DND-41 (cell line): Measurements from ENCODE around the gene SCLT1.

Source experiments
- ATAC-seq: fragments of 200-7000 bp; cut with Tn5 transposase; 3 replicates; pipeline ENCODE4 v1.9.1; 2021; ENCODE audit warnings: low read depth; ENCODE audit not compliant: insufficient read depth
- DNase-seq: peaks from one replicate; pipeline ENCODE4 v3.0.0-alpha.2; 2020
- H2AFZ ChIP-seq: 2 replicates; pipeline ENCODE4 v1.6.0; 2012; ENCODE audit warnings: low read depth, low read length
- H3K27ac ChIP-seq: 2 replicates; pipeline ENCODE4 v1.5.1; 2012; ENCODE audit warnings: low read length, inconsistent platforms
- H3K27me3 ChIP-seq: fragments of 200-600 bp; sonication (generic); 2 replicates; pipeline ENCODE4 v1.6.0; 2012; ENCODE audit warnings: low read length, mild to moderate bottlenecking, inconsistent platforms; ENCODE audit not compliant: insufficient read depth, poor library complexity
- H3K36me3 ChIP-seq: 2 replicates; pipeline ENCODE4 v1.5.1; 2012; ENCODE audit warnings: low read length, inconsistent platforms; ENCODE audit not compliant: insufficient read depth
- H3K4me1 ChIP-seq: 2 replicates; pipeline ENCODE4 v1.5.1; 2012; ENCODE audit warnings: mild to moderate bottlenecking, low read length; ENCODE audit not compliant: insufficient read depth
- H3K4me2 ChIP-seq: 2 replicates; pipeline ENCODE4 v1.6.0; 2012; ENCODE audit warnings: mild to moderate bottlenecking, moderate library complexity, low read length, inconsistent platforms; ENCODE audit not compliant: insufficient read depth
- H3K4me3 ChIP-seq, 2 experiments: fragments of 200-600 bp in 1 of 2; shearing (Covaris generic) in 1 of 2; 2 replicates each; pipeline ENCODE4 v1.5.1; 2012 to 2016; ENCODE audit warnings: inconsistent platforms in 2 of 2, low read length in 2 of 2, mild to moderate bottlenecking in 2 of 2, low read depth in 1 of 2, moderate library complexity in 1 of 2
- H3K79me2 ChIP-seq: 2 replicates; pipeline ENCODE4 v1.6.0; 2012; ENCODE audit warnings: low read length, inconsistent platforms; ENCODE audit not compliant: insufficient read depth
- H3K9ac ChIP-seq: 2 replicates; pipeline ENCODE4 v1.6.0; 2012; ENCODE audit warnings: low read depth, mild to moderate bottlenecking, inconsistent platforms, low read length, moderate library complexity
- H3K9me3 ChIP-seq: 2 replicates; pipeline ENCODE4 v1.5.1; 2012; ENCODE audit warnings: low read length, moderate library complexity, mild to moderate bottlenecking, inconsistent platforms; ENCODE audit not compliant: insufficient read depth, severe bottlenecking
- H4K20me1 ChIP-seq: 2 replicates; pipeline ENCODE4 v1.6.0; 2012; ENCODE audit warnings: low read length; ENCODE audit not compliant: insufficient read depth
- CTCF ChIP-seq: IDR thresholded peaks from 2 replicates; pipeline ENCODE4 v1.5.1; 2012; ENCODE audit warnings: borderline replicate concordance, low read length, moderate library complexity, mild to moderate bottlenecking; ENCODE audit not compliant: poor library complexity, severe bottlenecking; ENCODE audit errors: extremely low read depth
- EZH2 ChIP-seq: IDR thresholded peaks from 3 replicates; pipeline ENCODE4 v1.6.1; 2012; ENCODE audit warnings: borderline replicate concordance, low read depth, mild to moderate bottlenecking, moderate library complexity, low read length, inconsistent platforms; ENCODE audit not compliant: severe bottlenecking

Gene SCLT1

GRCh38 chr4:129095811-129096454, 2.6 kb upstream of the SCLT1 start, which contains the start of gene C4orf33:
Gene C4orf33, plus strand, starts transcription at chr4:129096152. Its CDS starts 6,459 bp downstream, at chr4:129102611.
- H3K79me2 ChIP-seq: peaks cover 66% of the 10 kb centered on the region
- TF ChIP-seq CTCF (no peak), EZH2 (no peak)
- H3K27me3 ChIP-seq: no peaks in the 10 kb centered on the region
- H3K4me1 ChIP-seq: peaks cover 53% of the 10 kb centered on the region
- peak within 1 kb of the TSS; percentile 84 for H3K27ac ChIP-seq
- H3K36me3 ChIP-seq: peaks cover 3% of the 10 kb centered on the region; the same call in 1 of the 2 replicates
- H3K4me3 ChIP-seq: peak within 1 kb of the TSS; percentile 95 to 96
- H2AFZ ChIP-seq: peak within 1 kb of the TSS; percentile 75
- H3K9ac ChIP-seq: peak within 1 kb of the TSS; percentile 97
- peak; percentile 85 for DNase-seq
- H3K9me3 ChIP-seq: no peaks in the 10 kb centered on the region
- H4K20me1 ChIP-seq: peaks cover 8% of the 10 kb centered on the region; the same call in 1 of the 2 replicates
- H3K4me2 ChIP-seq: peak within 1 kb of the TSS; percentile 78
- peak; percentile 69 for ATAC-seq

- H3K79me2 ChIP-seq: peaks cover 82% of the 10 kb centered on the region
- TF ChIP-seq EZH2 (no peak), CTCF (no peak)
- peaks cover 8% of the 10 kb centered on the region; the same call in 1 of the 2 replicates for H4K20me1 ChIP-seq
- H3K4me3 ChIP-seq: peak overlapping the region; percentile 82 to 95; a peak in 3 of 4 replicates
- ATAC-seq (no peak), DNase-seq (no peak)
- peaks cover 69% of the 10 kb centered on the region for H3K4me1 ChIP-seq
- H3K4me2 ChIP-seq: peak overlapping the region; percentile 78
- peak overlapping the region; percentile 97 for H3K9ac ChIP-seq
- H2AFZ ChIP-seq: peak overlapping the region; percentile 99; the same call in 1 of the 2 replicates
- peaks cover 3% of the 10 kb centered on the region; the same call in 1 of the 2 replicates for H3K36me3 ChIP-seq
- H3K27ac ChIP-seq: peak overlapping the region; percentile 98
- no peaks in the 10 kb centered on the region for H3K27me3 ChIP-seq
- H3K9me3 ChIP-seq: no peaks in the 10 kb centered on the region
These were observed 1.0 kb upstream of the SCLT1 start for GRCh38 chr4:129094347-129094746.

GRCh38 chr4:129092631-129093190, 628 bp downstream of the SCLT1 start:
- H3K9ac ChIP-seq: peak overlapping the region; percentile 97
- H3K4me1 ChIP-seq: peaks cover 66% of the 10 kb centered on the region
- DNase-seq (no peak), ATAC-seq (no peak)
- H3K4me3 ChIP-seq: peak overlapping the region; percentile 82 to 95
- H3K79me2 ChIP-seq: peaks cover 90% of the 10 kb centered on the region
- peaks cover 3% of the 10 kb centered on the region; the same call in 1 of the 2 replicates for H3K36me3 ChIP-seq
- H3K27me3 ChIP-seq: no peaks in the 10 kb centered on the region
- H3K4me2 ChIP-seq: peak overlapping the region; percentile 78
- H3K27ac ChIP-seq: peak overlapping the region; percentile 98
- no peaks in the 10 kb centered on the region for H3K9me3 ChIP-seq
- TF ChIP-seq CTCF (no peak), EZH2 (no peak)
- H4K20me1 ChIP-seq: peaks cover 8% of the 10 kb centered on the region; the same call in 1 of the 2 replicates
- H2AFZ ChIP-seq: peak overlapping the region; percentile 99
